A549 (cell line): Measurements from ENCODE around the gene HMGA1.

Experiments
- ESRRA ChIP-seq: fragments of 150-350 bp; IDR thresholded peaks from 2 replicates; pipeline ENCODE4 v1.6.1; 2014; ENCODE audit warnings: mild to moderate bottlenecking, low read length, borderline replicate concordance
- NR3C1 ChIP-seq: fragments of >200 bp; sonication (Bioruptor Twin); formaldehyde crosslinking; IDR thresholded peaks from 3 replicates; pipeline ENCODE4 v1.6.1; 2017

DNA sequence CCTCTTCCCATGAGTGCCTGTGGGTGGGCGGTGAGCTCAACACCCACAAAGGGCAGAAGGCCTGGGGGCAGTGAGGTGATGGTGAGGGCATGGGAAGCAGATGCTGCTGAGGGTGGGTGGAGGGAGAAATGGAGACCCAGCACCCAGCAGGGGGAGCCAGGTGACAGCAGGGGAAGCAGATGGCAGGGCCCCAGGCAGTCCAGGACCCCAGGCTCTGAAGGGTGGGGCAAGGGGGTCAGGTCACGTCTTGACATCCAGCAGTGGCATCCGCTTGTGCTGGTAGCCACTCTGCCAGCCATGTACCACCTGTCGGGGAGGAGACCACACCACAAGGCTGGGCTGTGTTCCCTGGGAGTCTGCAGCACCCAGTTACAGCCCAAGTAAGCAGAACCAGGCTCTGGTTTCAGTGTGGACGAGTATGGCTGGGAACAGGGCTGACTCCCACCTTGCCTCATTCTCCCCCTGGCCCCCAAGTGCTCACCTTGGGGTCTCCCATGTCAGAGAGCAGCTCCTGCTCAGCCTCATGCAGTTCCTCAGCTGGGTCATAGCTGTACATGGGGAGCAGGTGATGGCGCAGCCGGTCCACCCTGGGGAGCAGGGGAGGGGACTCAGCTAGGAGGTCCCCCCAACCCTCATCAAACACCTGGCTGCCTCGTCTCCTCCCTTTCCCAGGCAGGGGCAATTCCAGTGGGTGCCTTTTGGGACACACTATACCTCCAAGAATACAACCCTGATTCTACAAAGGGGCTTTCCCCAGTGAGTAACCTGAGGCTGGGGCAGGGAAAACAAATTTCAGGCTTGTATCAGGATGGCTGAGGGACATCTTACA is 10.1 kb downstream of the HMGA1 start:
- no peak for TF ChIP-seq ESRRA
- no peak for TF ChIP-seq NR3C1
